M059J (cell line): ENCODE data around the gene ANKRD52. TPM values are rescaled to one million over a fixed set of nuclear protein-coding genes. Genes with fewer than 3 reads are reported as not detected.
A peak's percentile ranks its signal among the peaks of the same experiment; 100 is the strongest.

Experiments used
- DNase-seq: peaks from one replicate; pipeline ENCODE4 v3.0.0-alpha.2; 2012; ENCODE audit warnings: low read depth
- total RNA-seq: library from RNA; depleted of rRNA; stranded (reverse); fragments of >200 nt; shearing (Covaris generic); gene quantifications from 2 replicates; pipeline ENCODE4 v1.2.3, GENCODE V29; 2014

ANKRD52 gene
- total RNA-seq, 1 experiment from 2014 or later = 19.2 TPM

- no peak for DNase-seq
Measured at GRCh38 chr12:56241424-56242303, 16.5 kb downstream of the ANKRD52 start.

GRCh38 chr12:56237552-56237951, 20.6 kb downstream of the ANKRD52 start:
- DNase-seq = no peak

GRCh38 chr12:56236985-56237384, 21.2 kb downstream of the ANKRD52 start:
- no peak for DNase-seq

GRCh38 chr12:56236091-56236490, 22.1 kb downstream of the ANKRD52 start:
- DNase-seq = no peak

GRCh38 chr12:56234746-56235436, 23.3 kb downstream of the ANKRD52 start:
- no peak for DNase-seq

- DNase-seq = no peak
Measured at GRCh38 chr12:56231184-56231582, 27.0 kb downstream of the ANKRD52 start.

- DNase-seq = no peak
Measured at GRCh38 chr12:56230432-56231183, 27.6 kb downstream of the ANKRD52 start.

DNA sequence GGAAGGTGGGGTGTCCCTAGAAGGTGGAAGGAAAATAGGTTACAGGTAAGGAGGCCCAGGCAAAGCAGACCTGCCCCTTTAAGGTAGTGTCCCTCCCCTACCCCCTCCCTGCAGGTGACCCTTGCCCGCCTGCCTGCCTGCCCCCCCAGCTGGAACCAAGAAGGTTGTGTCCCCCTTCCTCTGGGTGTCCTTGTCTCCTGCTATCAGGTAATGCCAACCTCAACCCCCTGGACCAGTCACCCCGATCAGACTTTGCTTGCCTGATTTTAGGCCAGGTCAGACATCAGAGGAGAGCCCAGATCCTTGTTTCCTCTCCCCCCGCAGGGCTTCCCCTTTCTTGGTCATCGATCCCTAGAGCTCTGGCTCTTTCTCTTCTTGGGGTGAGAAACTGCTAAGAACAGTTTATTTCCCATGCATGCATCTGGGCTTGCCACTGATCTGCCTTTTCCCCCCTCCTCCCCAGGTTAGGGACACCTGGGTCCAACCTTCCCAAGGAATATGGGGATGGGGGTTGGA, 28.2 kb downstream of the ANKRD52 start, which contains the start of gene SLC39A5:
Gene SLC39A5 (plus strand): TSS at position 136 of the 516 bp plus-strand sequence. CDS start 1,224 bp downstream, outside the sequence.
- no peak for DNase-seq

DNA sequence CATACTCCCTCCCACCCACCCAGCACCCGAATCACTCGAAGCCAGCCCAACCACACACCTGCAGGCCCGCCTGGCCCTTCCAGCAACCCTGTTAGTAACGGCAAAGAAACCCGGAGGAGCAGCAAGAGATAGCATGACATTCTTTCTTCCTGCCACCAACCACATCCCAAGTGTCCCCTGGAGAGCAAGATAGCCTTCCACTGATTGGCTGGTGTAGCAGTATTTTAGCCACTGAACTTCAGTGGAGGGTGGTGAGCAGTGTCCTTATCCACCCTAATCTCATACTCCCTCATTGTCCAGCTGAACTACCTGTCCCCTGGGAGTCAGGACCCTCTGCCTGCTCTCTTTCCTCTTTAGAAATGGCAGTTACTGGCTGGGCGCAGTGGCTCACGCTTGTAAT, 29.1 kb downstream of the ANKRD52 start:
- no peak for DNase-seq

DNA sequence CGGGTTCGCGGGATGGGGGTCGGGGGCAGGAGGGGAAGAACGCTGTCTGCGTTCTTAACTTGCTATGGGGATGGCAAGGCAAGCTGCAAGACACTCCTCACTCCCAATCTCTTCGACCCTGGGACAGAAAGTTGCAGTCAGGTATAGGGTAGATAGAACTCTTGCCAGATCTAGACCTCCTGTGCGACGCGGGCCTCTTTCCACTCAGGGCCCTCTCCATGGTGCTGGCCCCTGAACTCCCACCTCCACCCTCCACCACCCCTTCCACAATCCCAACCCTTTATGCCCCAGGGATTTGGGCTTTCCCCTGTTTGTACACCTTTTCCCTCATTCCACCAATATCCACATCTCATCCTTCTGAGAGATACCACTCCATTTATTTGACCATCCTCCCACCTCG, 33.2 kb downstream of the ANKRD52 start:
- DNase-seq = no peak

DNA sequence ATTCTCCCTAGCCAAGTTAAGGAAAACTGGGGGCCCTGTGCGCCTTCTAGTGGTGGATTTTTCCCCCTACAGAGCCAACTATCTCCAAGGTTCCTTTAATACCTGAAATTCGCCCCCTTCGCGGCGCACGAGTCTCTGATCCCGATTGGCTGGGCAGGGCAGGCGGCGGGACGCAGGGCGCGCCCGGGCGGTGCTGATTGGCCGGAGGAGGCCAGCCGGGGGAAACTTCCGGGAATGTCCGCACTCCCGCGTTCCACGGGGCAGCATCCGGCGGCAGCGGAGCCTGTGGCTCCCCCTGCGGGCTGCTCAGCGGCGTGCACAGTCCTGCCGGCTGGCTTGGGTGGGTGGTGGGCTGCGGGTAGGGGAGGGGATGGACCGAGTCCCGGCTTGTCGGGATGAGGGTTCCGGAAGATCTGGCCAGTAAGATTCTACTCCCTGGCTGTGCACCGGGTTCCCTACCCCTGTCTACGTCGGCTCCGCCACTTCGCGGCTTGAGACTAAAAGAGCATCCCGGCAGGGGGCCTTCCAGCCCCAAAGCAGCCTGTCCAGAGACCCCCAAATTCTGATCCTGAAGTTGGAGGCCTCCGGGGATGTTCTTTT, 34.0 kb downstream of the ANKRD52 start, which contains the start of gene NABP2:
Gene NABP2 (plus strand): TSS at position 241 of the 600 bp plus-strand sequence. CDS start 515 bp downstream, outside the sequence.
- peak; percentile 98 for DNase-seq

GRCh38 chr12:56223571-56224101, 34.5 kb downstream of the ANKRD52 start:
- no peak for DNase-seq

DNA sequence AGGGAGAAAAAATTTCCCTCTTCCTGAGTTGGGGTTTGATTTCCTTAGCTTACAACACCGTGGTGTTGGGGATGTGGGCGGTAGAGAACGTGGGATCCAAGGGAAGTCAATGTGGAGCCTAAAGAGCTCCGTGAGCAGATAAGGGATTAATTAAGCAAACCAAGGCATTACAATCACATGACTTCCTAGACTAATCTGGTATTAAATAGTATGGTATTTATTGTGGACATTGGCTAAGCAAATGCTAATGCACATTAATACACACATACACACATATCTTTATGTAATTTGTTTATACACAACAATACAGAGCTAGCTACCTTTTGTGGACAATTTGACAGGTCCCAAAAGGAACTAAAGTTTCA, 35.7 kb downstream of the ANKRD52 start:
- no peak for DNase-seq

DNA sequence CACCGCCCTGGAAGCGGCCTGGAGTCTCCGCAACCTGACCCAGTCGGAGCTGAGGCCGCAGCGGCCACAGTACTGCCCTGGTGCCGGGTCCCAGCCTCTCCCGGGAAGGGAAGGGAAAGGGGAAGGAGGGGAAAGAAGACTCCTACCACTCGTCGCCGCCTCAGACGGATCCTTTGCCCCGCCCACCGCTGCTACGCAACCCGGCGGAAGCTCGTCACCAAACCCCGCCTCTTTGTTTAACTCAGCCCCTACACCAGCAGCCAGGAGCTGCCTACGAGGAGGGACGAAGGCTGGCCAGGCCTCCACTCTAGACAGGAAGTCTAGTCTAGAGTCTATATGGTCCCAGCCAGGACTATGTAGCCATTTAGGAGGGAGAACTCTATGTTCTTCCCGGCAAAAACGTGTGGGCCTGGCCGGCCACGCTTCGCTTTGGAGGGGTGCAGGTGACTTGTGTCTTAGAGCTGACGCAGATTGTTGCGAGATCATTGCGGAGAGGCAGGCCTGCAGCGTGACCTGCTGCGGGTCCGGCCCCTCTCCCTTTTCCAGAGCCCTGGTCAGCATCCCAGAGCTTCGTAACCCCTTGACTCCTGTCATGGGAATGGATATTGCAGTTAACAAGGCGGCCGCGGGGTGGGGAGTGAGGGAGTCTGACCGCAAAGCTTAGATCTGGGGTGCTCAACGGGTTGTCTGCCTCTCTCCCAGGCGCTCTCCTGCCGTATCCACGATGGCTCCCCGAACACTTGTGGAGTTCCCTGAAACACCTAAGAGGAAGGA, 36.2 kb downstream of the ANKRD52 start, which contains the start of gene RNF41:
Gene RNF41 (minus strand): TSS at position 166 of the 774 bp plus-strand sequence. CDS start 7,875 bp downstream, outside the sequence.
- peak; percentile 96 for DNase-seq

- peak; percentile 77 for DNase-seq
Measured at GRCh38 chr12:56221232-56221756, 36.9 kb downstream of the ANKRD52 start.

- DNase-seq = peak; percentile 53
Measured at GRCh38 chr12:56220611-56221231, 37.5 kb downstream of the ANKRD52 start.

- no peak for DNase-seq
Measured at GRCh38 chr12:56219840-56220239, 38.3 kb downstream of the ANKRD52 start.

- DNase-seq = no peak
Measured at GRCh38 chr12:56216461-56216860, 41.7 kb downstream of the ANKRD52 start.

DNA sequence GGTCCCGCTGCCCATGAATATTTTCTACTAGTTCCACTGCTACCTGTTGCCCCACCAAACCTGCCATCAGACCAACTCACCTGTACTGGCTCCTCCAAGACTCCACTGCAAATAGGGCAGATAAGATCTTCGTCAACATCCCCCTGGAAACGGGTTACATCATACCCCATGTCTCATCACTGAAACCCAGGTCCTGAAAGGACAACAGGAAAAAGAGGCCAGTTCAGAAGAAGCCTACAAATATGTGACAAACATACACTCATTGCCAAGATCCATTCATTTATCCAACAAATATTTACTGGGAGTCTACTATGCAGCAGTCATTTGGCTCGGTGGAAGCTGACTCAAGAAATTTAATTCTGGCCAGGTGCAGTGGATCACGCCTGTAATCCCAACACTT, 44.3 kb downstream of the ANKRD52 start:
- no peak for DNase-seq
